CD8-positive, alpha-beta memory T cell (primary cell): ENCODE data around the gene B4GALT3. TPM values are rescaled to one million over a fixed set of nuclear protein-coding genes. Genes with fewer than 3 reads are reported as not detected.

Experiments
- CTCF ChIA-PET: fragments of 350-600 bp; sonication (Branson Sonifier 250); formaldehyde crosslinking; loops from one replicate; lab custom pipeline; 2021; ENCODE audit warnings: antibody characterized with exemption; lab: Charles Lee
- POLR2A ChIA-PET: fragments of 350-600 bp; sonication (Branson Sonifier 250); formaldehyde crosslinking; loops from one replicate; lab custom pipeline; 2021; ENCODE audit warnings: antibody characterized with exemption; lab: Charles Lee
- DNase-seq, 5 donors: peaks; one replicate each; pipeline versions ENCODE4 v3.0.0 to v3.0.0-alpha.2; 2020 to 2022; ENCODE audit warnings: mixed read lengths in 1 of 5
- H3K27ac ChIP-seq: one replicate; pipeline ENCODE4 v1.7.0; 2013; ENCODE audit warnings: low read depth, mild to moderate bottlenecking, low read length, moderate library complexity
- H3K27me3 ChIP-seq: 2 replicates; pipeline ENCODE4 v1.7.0; 2013; ENCODE audit warnings: low read length, mild to moderate bottlenecking; ENCODE audit not compliant: insufficient read depth, poor library complexity, severe bottlenecking
- H3K36me3 ChIP-seq: 2 replicates; pipeline ENCODE4 v1.7.0; 2013; ENCODE audit warnings: mild to moderate bottlenecking, low read length, moderate library complexity; ENCODE audit not compliant: insufficient read depth
- H3K4me1 ChIP-seq: 2 replicates; pipeline ENCODE4 v1.7.0; 2013; ENCODE audit warnings: mild to moderate bottlenecking, low read length, moderate library complexity; ENCODE audit not compliant: insufficient read depth
- H3K4me3 ChIP-seq: 2 replicates; pipeline ENCODE4 v1.7.0; 2013; ENCODE audit warnings: mild to moderate bottlenecking, low read length
- H3K9me3 ChIP-seq: 2 replicates; pipeline ENCODE4 v1.7.0; 2013; ENCODE audit warnings: mild to moderate bottlenecking, low read length
- H3K27ac Mint-ChIP-seq, 8 donors: one replicate each; pipeline ENCODE4 v1.8.0; 2020 to 2021; ENCODE audit warnings: mixed read lengths in 8 of 8, mild to moderate bottlenecking in 6 of 8, inconsistent platforms in 3 of 8, moderate library complexity in 3 of 8
- H3K27me3 Mint-ChIP-seq, 2 donors: one replicate each; pipeline ENCODE4 v1.8.0; 2020 to 2021; ENCODE audit warnings: mixed read lengths in 2 of 2, mild to moderate bottlenecking in 1 of 2, moderate library complexity in 1 of 2
- H3K36me3 Mint-ChIP-seq, 3 donors: one replicate each; pipeline ENCODE4 v1.8.0; 2020 to 2021; ENCODE audit warnings: mixed read lengths in 3 of 3, inconsistent platforms in 1 of 3, mild to moderate bottlenecking in 1 of 3
- H3K4me1 Mint-ChIP-seq, 3 donors: one replicate each; pipeline ENCODE4 v1.8.0; 2020 to 2021; ENCODE audit warnings: mixed read lengths in 3 of 3, inconsistent platforms in 1 of 3, mild to moderate bottlenecking in 1 of 3
- H3K4me3 Mint-ChIP-seq, 7 donors: one replicate each; pipeline ENCODE4 v1.8.0; 2020 to 2021; ENCODE audit warnings: mixed read lengths in 7 of 7, mild to moderate bottlenecking in 6 of 7, moderate library complexity in 4 of 7, inconsistent platforms in 2 of 7
- H3K9me3 Mint-ChIP-seq, 5 donors: one replicate each; pipeline ENCODE4 v1.8.0; 2020 to 2022; ENCODE audit warnings: mixed read lengths in 5 of 5, mild to moderate bottlenecking in 3 of 5, moderate library complexity in 2 of 5, inconsistent platforms in 1 of 5
- polyA plus RNA-seq: library from polyadenylated mRNA; unstranded; fragments of 300-500 nt; fragmentation: Illumina TruSeq; gene quantifications from one replicate; pipeline ENCODE4 v1.2.3, GENCODE V29; 2021
- total RNA-seq, 2 experiments: library from RNA; stranded (reverse); gene quantifications; one replicate each; pipeline ENCODE4 v1.2.3, GENCODE V29; 2021

The B4GALT3 gene
- total and polyA plus RNA-seq, 3 experiments from 2014 or later = 58.9 to 60.9 (median 59.4) TPM

DNA sequence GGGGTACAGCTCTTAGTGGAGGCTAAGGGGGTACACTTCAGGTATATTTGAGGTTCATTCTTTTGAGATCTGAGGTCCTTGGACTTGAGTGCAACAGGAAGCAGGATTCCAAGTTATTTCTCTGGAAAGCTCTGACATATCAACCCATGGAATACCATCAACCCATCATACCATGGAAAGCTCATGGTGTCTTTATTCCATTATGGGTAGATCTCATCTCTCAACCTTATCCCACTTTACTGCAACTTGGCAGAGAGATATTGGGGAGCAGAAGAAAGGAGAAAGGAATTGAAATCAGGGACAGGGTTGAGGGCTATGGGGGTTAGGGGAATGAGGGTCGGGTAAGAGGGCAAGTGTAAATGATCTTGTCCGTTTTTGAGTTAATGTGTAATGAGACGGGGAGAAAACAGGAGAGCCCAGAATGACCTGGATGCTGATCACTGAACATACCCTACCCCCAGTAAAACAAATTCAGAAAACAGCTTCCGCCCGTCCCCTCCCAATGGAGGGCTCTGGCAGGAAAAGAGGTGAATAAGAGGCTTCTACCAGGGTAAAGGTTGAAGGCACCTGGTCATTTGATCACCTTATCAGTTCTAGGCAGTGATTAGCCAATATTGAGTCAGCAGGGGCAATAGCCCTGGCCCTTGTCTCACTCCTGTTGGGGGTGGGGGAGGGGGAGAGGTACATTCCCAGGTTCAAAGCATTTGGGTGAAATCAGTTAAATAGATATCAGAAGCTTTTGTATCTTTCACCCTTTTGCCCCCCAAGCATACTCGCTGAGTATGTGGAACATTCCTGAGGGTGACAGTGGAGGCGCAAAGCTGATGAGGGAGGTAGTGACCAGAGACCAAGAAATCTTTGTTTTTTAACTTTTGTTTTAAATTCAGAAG lies 46.7 kb upstream of the B4GALT3 start:
- Histone ChIP-seq H3K4me1 (peaks cover 37% of the 10 kb centered on the region), H3K4me3 (no peak overlapping the region), H3K27ac (no peak overlapping the region), H3K9me3 (no peaks in the 10 kb centered on the region), H3K36me3 (peaks cover 10% of the 10 kb centered on the region), H3K27me3 (no peaks in the 10 kb centered on the region)
- peaks cover 0 to 3% of the 10 kb centered on the region in 2 donors for H3K27me3 Mint-ChIP-seq
- H3K27ac Mint-ChIP-seq = peak overlapping the region in 2 of 8 donors; percentile 52 to 82
- H3K9me3 Mint-ChIP-seq = no peaks in the 10 kb centered on the region
- ChIA-PET CTCF (interaction anchor here (0.8 to 10.3 kb wide), 7 partner anchors 17 to 165 kb away, joined by 3 to 197 read pairs (median 7); partner anchors contain the start of gene NDUFS2), POLR2A (no interaction called here)
- H3K4me3 Mint-ChIP-seq = no peak overlapping the region
- peaks cover 33 to 42% (median 36%) of the 10 kb centered on the region in 3 donors for H3K4me1 Mint-ChIP-seq
- DNase-seq = no peak
- H3K36me3 Mint-ChIP-seq = peaks cover 0 to 18% (median 3%) of the 10 kb centered on the region in 3 donors

- Histone ChIP-seq H3K9me3 (no peaks in the 10 kb centered on the region), H3K27ac (no peak overlapping the region), H3K36me3 (no peaks in the 10 kb centered on the region), H3K27me3 (no peaks in the 10 kb centered on the region), H3K4me3 (no peak overlapping the region), H3K4me1 (peaks cover 48% of the 10 kb centered on the region)
- Mint-ChIP-seq H3K27ac (peak overlapping the region in 2 of 8 donors; percentile 5 to 9), H3K27me3 (peaks cover 0 to 3% of the 10 kb centered on the region in 2 donors), H3K4me1 (peaks cover 36 to 51% (median 40%) of the 10 kb centered on the region in 3 donors), H3K4me3 (no peak overlapping the region), H3K9me3 (no peaks in the 10 kb centered on the region), H3K36me3 (peaks cover 0 to 3% (median 0%) of the 10 kb centered on the region in 3 donors)
- POLR2A ChIA-PET = interaction anchor here (0.6 to 0.9 kb wide), 2 partner anchors 20 to 119 kb away, joined by 3 read pairs; partner anchors contain the start of gene NDUFS2
- no peak for DNase-seq
- CTCF ChIA-PET = interaction anchor here (1.0 to 10.3 kb wide), 5 partner anchors 15 to 161 kb away, joined by 3 to 197 read pairs (median 7); partner anchors contain the start of genes NDUFS2 and PPOX
Observed at GRCh38 chr1:161222175-161223019, 45.1 kb upstream of the B4GALT3 start.

GRCh38 chr1:161220002-161220401 lies 42.7 kb upstream of the B4GALT3 start:
- DNase-seq = no peak
- peaks cover 23 to 41% (median 29%) of the 10 kb centered on the region in 3 donors for H3K4me1 Mint-ChIP-seq
- H3K9me3 Mint-ChIP-seq = no peaks in the 10 kb centered on the region
- no peak overlapping the region for H3K4me3 ChIP-seq
- ChIA-PET POLR2A (interaction anchor here (0.6 to 1.1 kb wide), 3 partner anchors 13 to 18 kb away, joined by 3 to 8 read pairs (median 3); partner anchors contain the start of gene NDUFS2), CTCF (interaction anchor here (1.0 to 3.1 kb wide), 5 partner anchors 9 to 162 kb away, joined by 4 to 14 read pairs (median 9); partner anchors contain the start of gene PPOX)
- H3K36me3 Mint-ChIP-seq = peaks cover 0 to 3% (median 0%) of the 10 kb centered on the region in 3 donors
- H3K27me3 ChIP-seq = no peaks in the 10 kb centered on the region
- no peaks in the 10 kb centered on the region for H3K36me3 ChIP-seq
- no peaks in the 10 kb centered on the region for H3K9me3 ChIP-seq
- H3K4me3 Mint-ChIP-seq = no peak overlapping the region
- peaks cover 36% of the 10 kb centered on the region for H3K4me1 ChIP-seq
- H3K27ac Mint-ChIP-seq = no peak overlapping the region
- no peak overlapping the region for H3K27ac ChIP-seq
- H3K27me3 Mint-ChIP-seq = peaks cover 0 to 3% of the 10 kb centered on the region in 2 donors

DNA sequence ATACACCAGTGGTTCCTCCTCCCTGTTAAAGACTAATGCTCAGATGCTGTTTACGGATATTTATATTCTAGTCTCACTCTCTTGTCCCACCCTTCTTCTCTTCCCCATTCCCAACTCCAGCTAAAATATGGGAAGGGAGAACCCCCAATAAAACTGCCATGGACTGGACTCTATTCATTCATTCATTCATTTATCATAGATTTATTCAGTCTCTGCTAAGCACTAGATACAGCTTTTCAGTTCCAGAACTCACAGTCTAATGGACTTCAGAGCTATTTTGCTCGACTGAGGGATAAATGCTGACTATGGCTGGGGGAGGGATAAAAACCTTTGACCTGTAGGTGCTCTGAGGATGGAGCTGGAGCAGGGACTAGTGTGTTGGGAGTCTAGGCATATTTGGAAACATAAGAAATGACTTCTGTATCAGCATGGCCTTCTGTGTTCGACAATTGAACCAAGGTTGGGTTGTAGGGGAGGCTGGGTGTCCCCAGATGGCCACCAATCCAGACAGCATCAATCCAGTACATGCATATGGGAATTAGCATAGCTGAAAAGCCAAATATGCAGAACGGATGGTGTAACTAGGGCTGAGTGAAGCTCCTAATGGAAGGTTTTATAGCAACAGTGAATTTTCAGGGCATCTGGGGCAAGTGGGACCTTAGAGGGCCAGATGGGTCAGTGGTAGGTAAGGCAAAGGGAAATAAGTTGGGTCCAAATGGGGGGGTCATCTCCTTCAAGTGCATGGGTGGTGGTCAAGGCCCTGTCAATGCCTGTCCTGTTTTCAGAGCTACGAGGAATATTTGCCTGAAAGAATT lies 42.0 kb upstream of the B4GALT3 start:
- H3K27me3 Mint-ChIP-seq = peaks cover 0 to 3% of the 10 kb centered on the region in 2 donors
- H3K27ac ChIP-seq = no peak overlapping the region
- H3K9me3 Mint-ChIP-seq = no peaks in the 10 kb centered on the region
- H3K4me1 Mint-ChIP-seq = peaks cover 24 to 42% (median 31%) of the 10 kb centered on the region in 3 donors
- DNase-seq = no peak
- no peak overlapping the region for H3K4me3 ChIP-seq
- H3K4me3 Mint-ChIP-seq = no peak overlapping the region
- H3K36me3 Mint-ChIP-seq = peaks cover 0 to 9% (median 2%) of the 10 kb centered on the region in 3 donors
- POLR2A ChIA-PET = interaction anchor here (0.6 to 1.1 kb wide), 2 partner anchors 13 to 17 kb away, joined by 3 read pairs; partner anchors contain the start of gene NDUFS2
- CTCF ChIA-PET = interaction anchor here (0.6 to 5.1 kb wide), 7 partner anchors 7 to 163 kb away, joined by 4 to 31 read pairs (median 9); partner anchors contain the start of genes PPOX and TOMM40L
- H3K4me1 ChIP-seq = peaks cover 37% of the 10 kb centered on the region
- H3K9me3 ChIP-seq = no peaks in the 10 kb centered on the region
- H3K36me3 ChIP-seq = peaks cover 1% of the 10 kb centered on the region
- H3K27ac Mint-ChIP-seq = peak overlapping the region in 4 of 8 donors; percentile 27 to 68 (median 54)
- no peaks in the 10 kb centered on the region for H3K27me3 ChIP-seq

DNA sequence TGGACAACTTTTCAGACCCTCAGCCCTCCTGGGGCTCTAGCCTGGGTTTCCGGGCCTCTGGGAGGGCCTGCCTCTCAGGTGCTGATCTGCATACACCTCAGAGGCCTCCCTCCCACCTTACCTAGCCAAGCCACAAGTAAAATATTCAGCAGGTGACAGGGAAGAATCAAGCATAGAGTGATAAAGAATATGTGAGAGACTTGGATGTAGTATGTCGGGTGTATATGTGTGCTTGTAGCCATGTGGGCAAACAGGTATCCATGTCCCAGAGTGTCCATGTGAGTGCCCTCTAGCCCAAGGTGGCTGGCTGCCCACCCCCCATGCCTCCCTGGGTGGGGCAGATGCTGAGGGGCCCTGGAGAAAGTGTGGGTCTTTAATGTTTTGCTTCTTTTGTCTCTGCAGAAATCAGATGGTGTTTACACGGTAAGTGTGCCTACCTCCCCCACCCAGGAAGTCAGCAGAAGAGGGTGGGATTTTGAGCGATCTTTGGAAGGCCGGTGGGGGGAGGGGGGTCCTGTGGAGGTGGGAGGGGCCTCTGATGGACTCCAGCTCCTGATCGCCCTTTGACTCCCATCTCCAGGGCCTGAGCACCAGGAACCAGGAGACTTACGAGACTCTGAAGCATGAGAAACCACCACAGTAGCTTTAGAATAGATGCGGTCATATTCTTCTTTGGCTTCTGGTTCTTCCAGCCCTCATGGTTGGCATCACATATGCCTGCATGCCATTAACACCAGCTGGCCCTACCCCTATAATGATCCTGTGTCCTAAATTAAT lies 41.2 kb upstream of the B4GALT3 start:
- H3K36me3 Mint-ChIP-seq = peaks cover 5 to 17% (median 9%) of the 10 kb centered on the region in 3 donors
- no peaks in the 10 kb centered on the region for H3K9me3 ChIP-seq
- peak overlapping the region in 3 of 7 donors; percentile 17 to 72 (median 43) for H3K4me3 Mint-ChIP-seq
- peaks cover 24 to 42% (median 31%) of the 10 kb centered on the region in 3 donors for H3K4me1 Mint-ChIP-seq
- H3K27me3 Mint-ChIP-seq = peaks cover 0 to 3% of the 10 kb centered on the region in 2 donors
- peak overlapping the region; percentile 4 to 80 (median 64) for H3K27ac Mint-ChIP-seq
- no peaks in the 10 kb centered on the region for H3K9me3 Mint-ChIP-seq
- H3K4me3 ChIP-seq = no peak overlapping the region
- CTCF ChIA-PET = interaction anchor here (1.6 to 5.1 kb wide), 5 partner anchors 8 to 164 kb away, joined by 5 to 31 read pairs (median 11); partner anchors contain the start of genes PPOX and TOMM40L
- POLR2A ChIA-PET = no interaction called here
- no peak overlapping the region for H3K27ac ChIP-seq
- H3K36me3 ChIP-seq = peaks cover 9% of the 10 kb centered on the region
- peak in 1 of 5 donors; percentile 37 for DNase-seq
- no peaks in the 10 kb centered on the region for H3K27me3 ChIP-seq
- peaks cover 37% of the 10 kb centered on the region for H3K4me1 ChIP-seq

GRCh38 chr1:161217831-161218230 lies 40.5 kb upstream of the B4GALT3 start:
- H3K4me1 Mint-ChIP-seq = peaks cover 24 to 42% (median 31%) of the 10 kb centered on the region in 3 donors
- H3K4me3 Mint-ChIP-seq = peak overlapping the region in 2 of 7 donors; percentile 17 to 23
- H3K27me3 Mint-ChIP-seq = peaks cover 0 to 3% of the 10 kb centered on the region in 2 donors
- no peaks in the 10 kb centered on the region for H3K9me3 ChIP-seq
- H3K36me3 Mint-ChIP-seq = peaks cover 10 to 23% (median 14%) of the 10 kb centered on the region in 3 donors
- H3K27ac ChIP-seq = no peak overlapping the region
- ChIA-PET CTCF (interaction anchor here (2.3 to 5.1 kb wide), 3 partner anchors 9 to 164 kb away, joined by 5 to 31 read pairs (median 14); partner anchors contain the start of gene TOMM40L), POLR2A (no interaction called here)
- no peak for DNase-seq
- H3K27me3 ChIP-seq = no peaks in the 10 kb centered on the region
- H3K36me3 ChIP-seq = peaks cover 15% of the 10 kb centered on the region
- H3K4me1 ChIP-seq = peaks cover 37% of the 10 kb centered on the region
- H3K4me3 ChIP-seq = no peak overlapping the region
- H3K27ac Mint-ChIP-seq = peak overlapping the region in 2 of 8 donors; percentile 78 to 80
- no peaks in the 10 kb centered on the region for H3K9me3 Mint-ChIP-seq
